PFSK-1 (cell line): Measurements from ENCODE around the gene TBC1D9.

Experiments
- FOXP2 ChIP-seq: optimal IDR thresholded peaks from 2 replicates; pipeline ENCODE3; 2011; ENCODE audit warnings: borderline replicate concordance, control low read depth, inconsistent platforms; ENCODE audit not compliant: insufficient read depth; ENCODE audit errors: extremely low read length, extremely low read depth
- POLR2AphosphoS5 ChIP-seq: IDR thresholded peaks from 2 replicates; pipeline ENCODE4 v1.6.1; 2012; ENCODE audit warnings: low read depth, mild to moderate bottlenecking, control low read depth, low read length, moderate library complexity
- TAF1 ChIP-seq: IDR thresholded peaks from 2 replicates; pipeline ENCODE4 v1.6.1; 2012; ENCODE audit warnings: low read length, control low read depth, borderline replicate concordance; ENCODE audit not compliant: insufficient read depth
- TF ChIP-seq, protein P1 (sequence below), 2 experiments: IDR thresholded peaks; 2 replicates each; pipeline versions ENCODE4 v1.6.1 to v1.8.0; 2011 to 2012; ENCODE audit warnings: low read depth in 2 of 2, low read length in 2 of 2, control low read depth in 1 of 2, inconsistent platforms in 1 of 2, mild to moderate bottlenecking in 1 of 2, moderate library complexity in 1 of 2; ENCODE audit not compliant: insufficient read depth in 1 of 2

DNA sequence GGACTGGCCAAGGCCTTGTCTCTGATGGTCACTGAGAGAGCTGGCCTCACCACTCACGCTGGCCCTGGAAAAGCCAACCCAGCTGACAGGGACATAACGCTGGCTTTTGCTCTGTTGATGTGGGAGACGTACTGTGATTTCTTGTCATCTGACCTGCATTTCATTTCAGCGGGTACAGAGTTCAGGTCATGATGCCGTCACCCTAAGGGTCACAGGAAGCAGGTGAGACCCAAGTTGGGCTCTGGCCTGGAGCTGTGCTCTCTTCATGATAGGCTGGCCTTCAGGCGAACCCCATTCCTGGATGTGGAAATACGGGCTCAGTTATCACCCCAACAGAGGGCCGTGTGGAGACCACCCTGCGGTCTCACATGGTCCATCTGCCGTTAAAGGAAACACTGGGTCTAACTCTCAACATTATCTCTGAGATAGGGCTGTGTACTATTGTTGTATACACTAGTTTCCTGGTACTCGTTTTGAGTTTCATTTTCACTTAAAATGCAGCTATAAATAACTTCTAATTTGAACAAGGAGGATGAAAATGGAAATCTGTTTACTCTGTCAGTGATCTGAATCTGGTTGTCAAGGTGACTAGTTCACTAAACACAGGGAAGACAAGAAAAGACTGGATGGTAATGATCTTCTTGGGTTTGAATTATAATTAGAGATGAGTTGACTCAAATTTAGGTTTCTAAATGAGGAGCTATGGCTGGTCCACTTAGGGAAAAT, 89.1 kb downstream of the TBC1D9 start:
- no peak for TF ChIP-seq POLR2AphosphoS5
- no peak for TF ChIP-seq TAF1
- TF ChIP-seq, protein P1, sequence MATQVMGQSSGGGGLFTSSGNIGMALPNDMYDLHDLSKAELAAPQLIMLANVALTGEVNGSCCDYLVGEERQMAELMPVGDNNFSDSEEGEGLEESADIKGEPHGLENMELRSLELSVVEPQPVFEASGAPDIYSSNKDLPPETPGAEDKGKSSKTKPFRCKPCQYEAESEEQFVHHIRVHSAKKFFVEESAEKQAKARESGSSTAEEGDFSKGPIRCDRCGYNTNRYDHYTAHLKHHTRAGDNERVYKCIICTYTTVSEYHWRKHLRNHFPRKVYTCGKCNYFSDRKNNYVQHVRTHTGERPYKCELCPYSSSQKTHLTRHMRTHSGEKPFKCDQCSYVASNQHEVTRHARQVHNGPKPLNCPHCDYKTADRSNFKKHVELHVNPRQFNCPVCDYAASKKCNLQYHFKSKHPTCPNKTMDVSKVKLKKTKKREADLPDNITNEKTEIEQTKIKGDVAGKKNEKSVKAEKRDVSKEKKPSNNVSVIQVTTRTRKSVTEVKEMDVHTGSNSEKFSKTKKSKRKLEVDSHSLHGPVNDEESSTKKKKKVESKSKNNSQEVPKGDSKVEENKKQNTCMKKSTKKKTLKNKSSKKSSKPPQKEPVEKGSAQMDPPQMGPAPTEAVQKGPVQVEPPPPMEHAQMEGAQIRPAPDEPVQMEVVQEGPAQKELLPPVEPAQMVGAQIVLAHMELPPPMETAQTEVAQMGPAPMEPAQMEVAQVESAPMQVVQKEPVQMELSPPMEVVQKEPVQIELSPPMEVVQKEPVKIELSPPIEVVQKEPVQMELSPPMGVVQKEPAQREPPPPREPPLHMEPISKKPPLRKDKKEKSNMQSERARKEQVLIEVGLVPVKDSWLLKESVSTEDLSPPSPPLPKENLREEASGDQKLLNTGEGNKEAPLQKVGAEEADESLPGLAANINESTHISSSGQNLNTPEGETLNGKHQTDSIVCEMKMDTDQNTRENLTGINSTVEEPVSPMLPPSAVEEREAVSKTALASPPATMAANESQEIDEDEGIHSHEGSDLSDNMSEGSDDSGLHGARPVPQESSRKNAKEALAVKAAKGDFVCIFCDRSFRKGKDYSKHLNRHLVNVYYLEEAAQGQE (IDR thresholded peaks at IDR 0.05; ENCODE audit: insufficient read depth in 1 of 2, low read depth in 2 of 2, low read length in 2 of 2) = no peak
- no peak for TF ChIP-seq FOXP2
